IPS-18a (cell line): ENCODE results near the gene TBL1XR1.

Source experiments
- H3K27ac ChIP-seq: one replicate; pipeline ENCODE4 v1.5.1; 2013; ENCODE audit warnings: low read length
- H3K27me3 ChIP-seq: one replicate; pipeline ENCODE4 v1.6.1; 2013; ENCODE audit warnings: mild to moderate bottlenecking, low read length; ENCODE audit not compliant: control insufficient read depth, insufficient read depth
- H3K36me3 ChIP-seq: one replicate; pipeline ENCODE4 v1.6.1; 2013; ENCODE audit warnings: low read depth, low read length; ENCODE audit not compliant: control insufficient read depth
- H3K4me1 ChIP-seq: one replicate; pipeline ENCODE4 v1.6.1; 2013; ENCODE audit warnings: low read depth, low read length; ENCODE audit not compliant: control insufficient read depth
- H3K4me3 ChIP-seq: one replicate; pipeline ENCODE4 v1.5.1; 2013; ENCODE audit warnings: low read length
- H3K9ac ChIP-seq: one replicate; pipeline ENCODE4 v1.6.1; 2013; ENCODE audit warnings: mild to moderate bottlenecking, low read length, moderate library complexity
- H3K9me3 ChIP-seq: one replicate; pipeline ENCODE4 v1.6.1; 2013; ENCODE audit warnings: low read depth, low read length; ENCODE audit not compliant: control insufficient read depth

TBL1XR1 gene

DNA sequence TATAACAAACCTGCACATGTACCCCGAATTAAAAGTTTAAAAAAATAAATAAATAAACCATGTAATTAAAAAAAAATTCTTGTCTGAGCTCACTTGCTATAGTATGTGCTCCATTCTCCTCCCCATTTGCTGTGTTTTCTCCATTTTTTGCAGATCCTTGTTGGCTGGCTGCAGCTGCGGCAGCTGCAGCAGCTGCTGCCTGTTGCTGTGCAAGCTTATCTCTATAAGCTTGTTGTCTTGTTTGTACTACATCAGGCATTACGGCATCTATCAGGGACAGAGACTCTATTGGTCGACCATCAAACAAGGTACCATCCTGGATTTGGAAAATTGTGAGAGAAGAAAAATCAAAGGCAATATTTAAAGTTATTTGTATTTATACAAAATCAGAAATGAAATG lies 145.9 kb downstream of the TBL1XR1 start:
- Histone ChIP-seq H3K27me3 (no peaks in the 10 kb centered on the region), H3K9me3 (no peaks in the 10 kb centered on the region), H3K27ac (no peak overlapping the region), H3K4me1 (peaks cover 28% of the 10 kb centered on the region), H3K36me3 (peaks cover 42% of the 10 kb centered on the region), H3K9ac (no peak overlapping the region), H3K4me3 (no peak overlapping the region)

GRCh38 chr3:177050501-177051237 lies 146.6 kb downstream of the TBL1XR1 start:
- H3K4me1 ChIP-seq: peaks cover 26% of the 10 kb centered on the region
- peaks cover 49% of the 10 kb centered on the region for H3K36me3 ChIP-seq
- H3K4me3 ChIP-seq: no peak overlapping the region
- H3K27ac ChIP-seq: no peak overlapping the region
- H3K9me3 ChIP-seq: no peaks in the 10 kb centered on the region
- no peak overlapping the region for H3K9ac ChIP-seq
- H3K27me3 ChIP-seq: no peaks in the 10 kb centered on the region

- Histone ChIP-seq H3K4me1 (peaks cover 30% of the 10 kb centered on the region), H3K9ac (no peak overlapping the region), H3K36me3 (peaks cover 76% of the 10 kb centered on the region), H3K27ac (no peak overlapping the region), H3K9me3 (no peaks in the 10 kb centered on the region), H3K4me3 (no peak overlapping the region), H3K27me3 (no peaks in the 10 kb centered on the region)
These were observed 151.5 kb downstream of the TBL1XR1 start for GRCh38 chr3:177045767-177046166.

DNA sequence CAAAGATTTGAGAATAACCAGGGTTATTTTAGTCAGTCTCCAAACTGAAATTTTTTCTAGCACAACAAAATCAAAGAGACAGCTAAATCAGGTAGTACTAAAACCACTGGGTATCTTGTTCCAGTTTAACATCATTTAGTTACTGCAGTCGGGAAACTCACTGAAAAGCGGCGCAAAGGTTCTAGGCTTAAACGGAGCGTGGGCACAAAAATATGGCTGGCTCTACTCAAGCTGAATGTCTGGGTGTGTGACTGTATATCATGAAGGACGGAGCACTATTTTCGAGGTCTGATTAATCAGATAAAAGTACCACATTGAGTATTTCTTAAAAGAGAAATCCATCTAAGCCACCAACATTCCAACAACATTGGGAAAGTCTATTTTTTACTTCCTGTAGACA lies 152.1 kb downstream of the TBL1XR1 start:
- H3K36me3 ChIP-seq: peaks cover 74% of the 10 kb centered on the region
- H3K27me3 ChIP-seq: no peaks in the 10 kb centered on the region
- H3K4me3 ChIP-seq: no peak overlapping the region
- no peaks in the 10 kb centered on the region for H3K9me3 ChIP-seq
- no peak overlapping the region for H3K27ac ChIP-seq
- H3K4me1 ChIP-seq: peaks cover 30% of the 10 kb centered on the region
- no peak overlapping the region for H3K9ac ChIP-seq

- Histone ChIP-seq H3K27ac (no peak overlapping the region), H3K27me3 (no peaks in the 10 kb centered on the region), H3K36me3 (peaks cover 62% of the 10 kb centered on the region), H3K9ac (no peak overlapping the region), H3K4me1 (peaks cover 14% of the 10 kb centered on the region), H3K9me3 (no peaks in the 10 kb centered on the region), H3K4me3 (no peak overlapping the region)
These were observed 155.3 kb downstream of the TBL1XR1 start for GRCh38 chr3:177041730-177042551.

GRCh38 chr3:177041021-177041729 lies 156.1 kb downstream of the TBL1XR1 start:
- no peak overlapping the region for H3K9ac ChIP-seq
- H3K27ac ChIP-seq: no peak overlapping the region
- H3K4me3 ChIP-seq: no peak overlapping the region
- peaks cover 9% of the 10 kb centered on the region for H3K4me1 ChIP-seq
- no peaks in the 10 kb centered on the region for H3K9me3 ChIP-seq
- H3K36me3 ChIP-seq: peaks cover 62% of the 10 kb centered on the region
- H3K27me3 ChIP-seq: no peaks in the 10 kb centered on the region

DNA sequence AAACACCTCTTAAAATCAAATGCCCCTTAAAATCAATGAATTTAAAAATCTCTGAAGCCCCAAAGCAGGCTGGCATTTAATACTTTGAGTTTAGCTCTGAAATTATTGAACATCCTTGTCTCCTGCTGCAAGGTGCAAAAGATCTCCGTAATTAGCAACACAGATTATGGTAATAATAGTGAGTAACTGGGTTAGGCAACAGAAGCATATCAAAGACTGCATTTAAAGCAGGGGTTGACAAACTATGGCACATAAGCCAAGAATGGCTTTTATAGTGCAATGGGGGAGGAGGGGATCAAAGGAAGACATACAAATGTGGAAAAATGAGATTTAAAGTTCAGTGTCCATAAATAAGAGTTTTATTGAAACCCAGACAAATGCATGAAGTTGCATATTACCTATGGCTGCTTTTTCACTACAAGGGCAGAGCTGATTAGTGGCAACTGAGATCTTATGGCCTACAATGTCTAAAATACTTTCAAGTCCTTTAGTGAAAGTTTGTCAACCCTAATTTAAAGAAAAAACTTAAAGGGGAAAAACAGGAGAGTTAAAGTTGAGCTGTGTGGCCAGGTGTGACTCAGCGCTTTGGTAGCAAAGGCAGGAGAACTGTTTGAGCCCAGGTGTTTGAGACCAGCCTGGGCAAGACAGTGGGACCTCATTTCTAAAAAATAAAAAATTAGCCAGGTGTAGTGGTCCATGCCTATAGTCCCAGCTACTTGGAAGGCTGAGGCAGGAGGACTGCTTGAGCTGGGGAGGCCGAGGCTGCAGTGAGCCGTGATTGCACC lies 157.6 kb downstream of the TBL1XR1 start:
- Histone ChIP-seq H3K36me3 (peaks cover 49% of the 10 kb centered on the region), H3K9ac (no peak overlapping the region), H3K9me3 (no peaks in the 10 kb centered on the region), H3K4me1 (no peaks in the 10 kb centered on the region), H3K27me3 (no peaks in the 10 kb centered on the region), H3K4me3 (no peak overlapping the region), H3K27ac (no peak overlapping the region)

GRCh38 chr3:177037241-177037640 lies 160.0 kb downstream of the TBL1XR1 start:
- H3K36me3 ChIP-seq: peaks cover 53% of the 10 kb centered on the region
- no peaks in the 10 kb centered on the region for H3K9me3 ChIP-seq
- H3K4me1 ChIP-seq: no peaks in the 10 kb centered on the region
- no peak overlapping the region for H3K4me3 ChIP-seq
- no peak overlapping the region for H3K27ac ChIP-seq
- H3K9ac ChIP-seq: no peak overlapping the region
- H3K27me3 ChIP-seq: no peaks in the 10 kb centered on the region

DNA sequence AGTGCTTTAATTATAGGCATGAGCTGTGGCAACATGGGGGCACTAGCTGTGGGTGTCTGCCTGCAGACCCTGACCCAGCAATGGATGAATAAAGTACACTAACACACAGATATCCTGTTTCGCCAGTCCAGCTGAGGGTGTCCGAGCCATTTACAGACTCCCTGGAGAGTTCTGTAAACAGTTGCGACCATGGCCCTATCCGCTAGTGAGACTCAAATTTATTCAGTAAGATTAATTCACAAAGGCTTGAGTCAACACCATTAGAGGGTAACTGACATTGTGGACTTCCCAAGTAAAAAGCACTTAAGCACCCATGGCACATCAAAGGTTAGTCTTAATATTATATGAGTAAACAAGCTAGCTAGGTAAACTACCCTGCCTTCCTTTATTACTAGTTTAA lies 161.6 kb downstream of the TBL1XR1 start:
- H3K36me3 ChIP-seq: peaks cover 58% of the 10 kb centered on the region
- no peak overlapping the region for H3K27ac ChIP-seq
- H3K4me3 ChIP-seq: no peak overlapping the region
- H3K27me3 ChIP-seq: no peaks in the 10 kb centered on the region
- H3K9ac ChIP-seq: no peak overlapping the region
- H3K9me3 ChIP-seq: no peaks in the 10 kb centered on the region
- H3K4me1 ChIP-seq: no peaks in the 10 kb centered on the region

DNA sequence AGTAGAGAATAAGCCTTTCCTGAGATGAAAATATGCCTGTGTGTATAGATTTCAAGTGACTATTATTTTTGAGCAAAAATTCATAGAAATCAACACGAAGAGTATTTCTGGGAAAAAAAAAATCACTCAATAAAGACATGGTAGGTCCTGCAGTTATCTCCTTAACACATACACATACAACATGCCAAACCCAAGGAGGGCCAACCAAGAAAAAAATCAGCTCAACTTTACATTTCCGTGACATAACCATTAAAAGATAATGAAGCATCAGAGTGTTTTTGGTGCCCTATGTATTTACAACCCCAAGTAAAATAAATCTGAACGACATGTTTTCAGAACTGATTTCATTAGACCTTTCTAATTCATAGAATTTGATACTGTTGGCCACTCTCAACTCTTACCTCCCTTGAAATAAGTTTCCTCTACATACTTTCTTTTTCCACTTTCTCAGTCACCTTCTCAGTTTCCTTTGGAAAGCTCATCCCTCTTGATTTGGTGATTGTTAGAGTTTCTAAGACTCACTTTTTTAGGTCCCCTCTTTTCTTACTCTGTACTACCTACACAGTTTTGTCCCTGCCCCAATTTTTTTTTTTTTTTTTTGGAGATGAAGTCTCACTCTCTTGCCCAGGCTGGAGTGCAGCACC lies 162.3 kb downstream of the TBL1XR1 start:
- Histone ChIP-seq H3K27ac (no peak overlapping the region), H3K27me3 (no peaks in the 10 kb centered on the region), H3K9ac (no peak overlapping the region), H3K4me3 (no peak overlapping the region), H3K9me3 (no peaks in the 10 kb centered on the region), H3K4me1 (no peaks in the 10 kb centered on the region), H3K36me3 (peaks cover 60% of the 10 kb centered on the region)
